Fibroblast of the conjunctiva (primary cell): ENCODE data around the gene UNC5CL.

ENCODE experiments used
- DNase-seq: peaks from one replicate; pipeline ENCODE4 v3.0.0-alpha.2; 2010; ENCODE audit warnings: low read depth

Gene UNC5CL

GRCh38 chr6:41000248-41000647, 38.8 kb downstream of the UNC5CL start:
- no peak for DNase-seq

- peak; percentile 22 for DNase-seq
These were observed 39.5 kb downstream of the UNC5CL start for GRCh38 chr6:40999569-40999968.

GRCh38 chr6:40998661-40999060, 40.4 kb downstream of the UNC5CL start:
- no peak for DNase-seq

- DNase-seq: no peak
These were observed 41.6 kb downstream of the UNC5CL start for GRCh38 chr6:40997234-40997957.

- no peak for DNase-seq
These were observed 42.3 kb downstream of the UNC5CL start for GRCh38 chr6:40996591-40997233.

GRCh38 chr6:40992746-40993145, 46.3 kb downstream of the UNC5CL start:
- no peak for DNase-seq

- DNase-seq: no peak
These were observed 48.7 kb downstream of the UNC5CL start for GRCh38 chr6:40990301-40990700.

GRCh38 chr6:40989204-40990169, 49.5 kb downstream of the UNC5CL start:
- no peak for DNase-seq

GRCh38 chr6:40988634-40989033, 50.4 kb downstream of the UNC5CL start:
- DNase-seq: no peak

GRCh38 chr6:40986921-40987819, 51.9 kb downstream of the UNC5CL start:
- DNase-seq: no peak

GRCh38 chr6:40986364-40986763, 52.7 kb downstream of the UNC5CL start:
- DNase-seq: no peak

GRCh38 chr6:40983752-40984151, 55.3 kb downstream of the UNC5CL start:
- DNase-seq: no peak

GRCh38 chr6:40982917-40983316, 56.1 kb downstream of the UNC5CL start:
- no peak for DNase-seq

- no peak for DNase-seq
These were observed 60.2 kb downstream of the UNC5CL start for GRCh38 chr6:40978687-40979289.

GRCh38 chr6:40977695-40978094, 61.3 kb downstream of the UNC5CL start:
- no peak for DNase-seq

- DNase-seq: no peak
These were observed 61.9 kb downstream of the UNC5CL start for GRCh38 chr6:40977085-40977484.
